Measurements from ENCODE around the gene CDC6. TPM values are rescaled to one million over a fixed set of nuclear protein-coding genes. Genes with fewer than 3 reads are reported as not detected.
A peak's percentile ranks its signal among the peaks of the same experiment; 100 is the strongest.

The CDC6 gene
- total and polyA plus RNA-seq, 2 experiments from 2014 or later = 7.7 to 20.1 TPM

GRCh38 chr17:40338058-40338457, 50.4 kb downstream of the CDC6 start:
- Histone ChIP-seq H3K27ac (no peak overlapping the region), H3K9me3 (ENCODE audit: low read depth) (no peaks in the 10 kb centered on the region), H3K27me3 (no peaks in the 10 kb centered on the region), H3K4me1 (ENCODE audit: low read depth) (peaks cover 12% of the 10 kb centered on the region), H3K4me3 (no peak overlapping the region), H3K36me3 (no peaks in the 10 kb centered on the region)
- no peak for DNase-seq (ENCODE audit: low read depth in 1 of 2, low spot score in 1 of 2)
- no peak for TF ChIP-seq CTCF (IDR thresholded peaks at IDR 0.05; ENCODE audit: low read depth, low read length)

- no peak overlapping the region for H3K27ac ChIP-seq
- H3K9me3 ChIP-seq (ENCODE audit: low read depth) = no peaks in the 10 kb centered on the region
- H3K27me3 ChIP-seq = no peaks in the 10 kb centered on the region
- no peak for DNase-seq (ENCODE audit: low read depth in 1 of 2, low spot score in 1 of 2)
- H3K4me1 ChIP-seq (ENCODE audit: low read depth) = peaks cover 23% of the 10 kb centered on the region
- no peaks in the 10 kb centered on the region for H3K36me3 ChIP-seq
- TF ChIP-seq CTCF (IDR thresholded peaks at IDR 0.05; ENCODE audit: low read depth, low read length) = no peak
- H3K4me3 ChIP-seq = no peak overlapping the region
These were observed 51.4 kb downstream of the CDC6 start for GRCh38 chr17:40338941-40339649.

GRCh38 chr17:40340327-40340726, 52.6 kb downstream of the CDC6 start:
- DNase-seq (ENCODE audit: low read depth in 1 of 2, low spot score in 1 of 2) = no peak
- Histone ChIP-seq H3K9me3 (ENCODE audit: low read depth) (no peaks in the 10 kb centered on the region), H3K27ac (peak overlapping the region; percentile 84), H3K36me3 (no peaks in the 10 kb centered on the region), H3K27me3 (no peaks in the 10 kb centered on the region), H3K4me1 (ENCODE audit: low read depth) (peaks cover 33% of the 10 kb centered on the region), H3K4me3 (no peak overlapping the region)
- TF ChIP-seq CTCF (IDR thresholded peaks at IDR 0.05; ENCODE audit: low read depth, low read length) = no peak

- peak overlapping the region; percentile 60 for H3K4me3 ChIP-seq
- DNase-seq (ENCODE audit: low read depth in 1 of 2, low spot score in 1 of 2) = peak; percentile 79 to 82
- TF ChIP-seq CTCF (IDR thresholded peaks at IDR 0.05; ENCODE audit: low read depth, low read length) = no peak
- H3K4me1 ChIP-seq (ENCODE audit: low read depth) = peaks cover 41% of the 10 kb centered on the region
- peak overlapping the region; percentile 84 for H3K27ac ChIP-seq
- H3K9me3 ChIP-seq (ENCODE audit: low read depth) = no peaks in the 10 kb centered on the region
- H3K27me3 ChIP-seq = no peaks in the 10 kb centered on the region
- no peaks in the 10 kb centered on the region for H3K36me3 ChIP-seq
These were observed 53.5 kb downstream of the CDC6 start for GRCh38 chr17:40340880-40341807.

GRCh38 chr17:40341808-40342503, 54.3 kb downstream of the CDC6 start:
- peak; percentile 78 to 86 for DNase-seq (ENCODE audit: low read depth in 1 of 2, low spot score in 1 of 2)
- peaks cover 49% of the 10 kb centered on the region for H3K4me1 ChIP-seq (ENCODE audit: low read depth)

More at GRCh38 chr17:40341808-40342503, 54.3 kb downstream of the CDC6 start:
- peak overlapping the region; percentile 84 for H3K27ac ChIP-seq
- TF ChIP-seq CTCF (IDR thresholded peaks at IDR 0.05; ENCODE audit: low read depth, low read length) = no peak
- H3K9me3 ChIP-seq (ENCODE audit: low read depth) = no peaks in the 10 kb centered on the region
- no peaks in the 10 kb centered on the region for H3K27me3 ChIP-seq
- H3K36me3 ChIP-seq = no peaks in the 10 kb centered on the region
- H3K4me3 ChIP-seq = peak overlapping the region; percentile 60

Measured in cardiac muscle cell (in vitro differentiated cells and primary cell).